GM12891 (cell line): ENCODE data around the gene DLGAP1.

Experiments
- PAX5 ChIP-seq: IDR thresholded peaks from 2 replicates; pipeline ENCODE4 v1.6.1; 2011; ENCODE audit warnings: low read length, moderate library complexity, mild to moderate bottlenecking; ENCODE audit not compliant: insufficient read depth, severe bottlenecking
- POLR2A ChIP-seq: IDR thresholded peaks from 2 replicates; pipeline ENCODE4 v1.6.1; 2011; ENCODE audit warnings: low read depth, low read length, control low read depth
- POLR2AphosphoS5 ChIP-seq: IDR thresholded peaks from 2 replicates; pipeline ENCODE4 v1.6.1; 2011; ENCODE audit warnings: low read depth, low read length, control low read depth
- SPI1 ChIP-seq: IDR thresholded peaks from 2 replicates; pipeline ENCODE4 v1.6.1; 2011; ENCODE audit warnings: low read depth, low read length, control low read depth
- TAF1 ChIP-seq: IDR thresholded peaks from 2 replicates; pipeline ENCODE4 v1.6.1; 2011; ENCODE audit warnings: low read depth, low read length, control low read depth

GRCh38 chr18:3960142-3960541 is 495.0 kb downstream of the DLGAP1 start:
- no peak for TF ChIP-seq TAF1
- TF ChIP-seq POLR2AphosphoS5: no peak
- TF ChIP-seq POLR2A: no peak
- no peak for TF ChIP-seq SPI1
- TF ChIP-seq PAX5: no peak
